HG03571 (cell line): ENCODE data around the gene ADAM12.

ENCODE experiments used
- ATAC-seq: cut with Tn5 transposase; IDR thresholded peaks from one replicate; pipeline ENCODE4 v1.9.1; 2021; ENCODE audit not compliant: unreplicated experiment

ADAM12 gene

GRCh38 chr10:126317751-126318150, 70.5 kb downstream of the ADAM12 start:
- ATAC-seq, result no peak

DNA sequence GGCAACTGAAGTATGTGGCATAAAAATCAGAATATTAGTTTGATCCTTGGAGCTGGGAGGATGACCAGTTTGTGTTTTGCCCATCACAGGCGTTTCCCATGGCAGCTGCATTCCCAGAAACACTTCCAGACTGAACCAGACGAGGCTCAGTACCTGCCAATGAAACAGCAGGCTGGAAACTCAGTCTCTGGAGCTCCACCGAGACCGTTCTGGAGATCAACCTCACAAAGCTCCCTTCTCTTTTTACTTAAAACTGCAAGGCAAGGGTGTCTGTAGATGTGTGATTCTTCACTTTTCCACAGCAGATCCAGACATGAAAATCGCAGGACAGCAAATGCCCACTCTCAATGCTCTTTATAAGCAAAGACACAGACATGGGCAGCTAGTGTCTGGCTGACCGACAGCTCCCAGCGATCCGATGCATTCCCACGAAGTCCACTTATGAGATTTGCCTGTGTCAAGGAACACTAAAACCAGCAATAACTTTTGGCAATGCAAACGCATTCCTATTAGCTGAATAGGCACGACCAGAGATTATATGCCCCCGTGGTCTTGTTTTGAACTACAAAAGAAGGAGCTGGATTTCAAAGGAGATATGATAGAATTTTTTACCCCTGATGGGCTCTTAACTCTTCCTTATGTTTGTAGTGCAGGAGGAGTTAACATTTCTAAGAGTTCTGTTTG, 72.6 kb downstream of the ADAM12 start:
- ATAC-seq, result no peak

- no peak for ATAC-seq
These were observed 73.3 kb downstream of the ADAM12 start for GRCh38 chr10:126314863-126315493.

- ATAC-seq, result no peak
These were observed 76.1 kb downstream of the ADAM12 start for GRCh38 chr10:126312167-126312566.

- ATAC-seq, result no peak
These were observed 78.9 kb downstream of the ADAM12 start for GRCh38 chr10:126309228-126309883.

DNA sequence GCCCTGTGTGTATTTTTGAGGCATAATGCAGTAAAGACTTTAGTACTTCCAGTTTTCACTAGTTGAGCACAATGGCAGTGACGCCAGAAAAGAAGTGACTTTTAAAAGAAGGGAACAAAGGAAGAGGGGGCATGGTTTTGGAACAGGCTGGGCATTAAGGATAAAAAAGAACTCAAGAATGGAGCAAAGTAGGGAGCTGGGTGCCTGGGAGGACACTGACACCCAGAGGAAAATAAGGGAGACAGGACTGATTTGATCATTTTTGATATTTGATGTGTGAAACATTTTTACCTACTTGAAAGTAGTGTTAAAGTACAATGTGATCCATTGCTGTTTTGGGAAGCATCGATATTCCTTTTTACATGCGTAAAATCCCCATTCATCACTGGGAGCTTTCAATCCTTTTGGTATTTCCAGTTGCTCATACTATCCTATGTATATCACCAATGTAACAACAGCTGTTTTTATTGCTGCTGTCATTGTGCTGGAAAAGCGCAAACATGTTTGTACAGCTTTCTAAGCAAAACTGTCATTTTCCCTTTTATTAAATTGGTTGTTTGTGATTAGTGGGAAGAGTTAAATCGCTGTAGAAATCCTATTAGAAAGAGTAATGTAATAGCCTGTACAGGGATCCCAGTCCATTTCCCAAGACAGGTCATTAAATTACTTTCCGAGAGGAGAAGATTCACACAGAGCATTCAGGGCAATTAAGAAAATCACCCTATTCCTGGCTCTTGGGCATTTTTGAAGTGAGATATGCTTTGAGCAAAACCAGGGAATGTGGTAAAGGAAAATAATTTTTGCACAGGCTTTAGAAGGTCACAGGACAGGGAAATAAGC, 85.2 kb downstream of the ADAM12 start:
- no peak for ATAC-seq

- no peak for ATAC-seq
These were observed 85.9 kb downstream of the ADAM12 start for GRCh38 chr10:126302476-126302756.

DNA sequence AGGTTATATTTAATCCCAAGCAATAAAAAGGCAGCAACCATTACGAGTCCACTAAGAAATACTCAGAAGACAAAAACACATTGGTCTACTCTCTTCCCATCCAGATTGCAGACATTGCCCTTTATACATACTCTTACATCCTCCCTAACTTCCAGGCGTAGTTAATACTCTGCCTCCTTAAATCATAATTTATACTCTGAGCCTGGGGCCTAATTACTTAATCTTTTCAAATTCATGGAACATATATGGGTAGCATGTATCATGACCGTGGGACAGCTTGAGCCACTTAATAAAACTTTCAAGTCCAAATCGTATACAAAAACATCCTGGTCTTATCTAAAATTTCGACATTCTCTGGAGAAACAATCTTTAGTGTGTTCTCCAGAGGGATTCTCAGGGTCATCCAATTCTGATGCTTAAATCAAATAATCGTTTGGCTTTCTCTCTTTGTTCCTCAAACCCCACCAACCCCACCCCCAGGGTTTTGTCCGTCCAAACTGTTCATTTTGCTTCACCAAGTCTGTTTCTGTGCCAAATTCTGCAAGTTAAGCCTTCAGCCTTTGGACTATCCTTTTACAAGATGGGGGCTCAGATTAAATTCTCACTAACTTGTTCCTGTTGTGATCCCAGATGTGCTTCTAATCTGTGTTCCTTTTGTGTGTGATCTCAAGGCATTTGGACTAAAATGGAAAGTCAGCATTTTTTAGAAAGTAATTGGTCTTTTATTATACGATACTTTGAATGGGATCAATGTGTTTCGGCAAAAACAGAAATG, 86.4 kb downstream of the ADAM12 start:
- ATAC-seq, result no peak

- no peak for ATAC-seq
These were observed 93.8 kb downstream of the ADAM12 start for GRCh38 chr10:126294451-126294850.

DNA sequence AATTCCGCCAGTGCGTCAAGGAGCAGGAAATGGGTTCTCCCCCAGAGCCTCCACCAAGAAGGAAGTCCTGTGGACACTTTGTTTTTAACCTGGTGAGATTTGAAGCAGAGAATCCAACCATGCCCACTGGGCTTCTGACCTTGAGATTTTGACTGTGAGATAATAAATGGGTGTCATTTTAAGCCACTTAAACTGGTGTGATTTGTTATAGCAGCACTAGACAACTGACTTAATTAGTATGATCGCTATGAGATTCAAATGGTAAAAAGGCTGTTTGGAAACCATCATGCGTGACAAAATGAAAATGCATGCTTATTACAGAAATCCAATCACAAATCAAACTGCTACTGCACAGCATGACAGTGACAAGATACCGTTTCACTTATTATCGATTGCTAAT, 98.0 kb downstream of the ADAM12 start:
- ATAC-seq, result no peak

DNA sequence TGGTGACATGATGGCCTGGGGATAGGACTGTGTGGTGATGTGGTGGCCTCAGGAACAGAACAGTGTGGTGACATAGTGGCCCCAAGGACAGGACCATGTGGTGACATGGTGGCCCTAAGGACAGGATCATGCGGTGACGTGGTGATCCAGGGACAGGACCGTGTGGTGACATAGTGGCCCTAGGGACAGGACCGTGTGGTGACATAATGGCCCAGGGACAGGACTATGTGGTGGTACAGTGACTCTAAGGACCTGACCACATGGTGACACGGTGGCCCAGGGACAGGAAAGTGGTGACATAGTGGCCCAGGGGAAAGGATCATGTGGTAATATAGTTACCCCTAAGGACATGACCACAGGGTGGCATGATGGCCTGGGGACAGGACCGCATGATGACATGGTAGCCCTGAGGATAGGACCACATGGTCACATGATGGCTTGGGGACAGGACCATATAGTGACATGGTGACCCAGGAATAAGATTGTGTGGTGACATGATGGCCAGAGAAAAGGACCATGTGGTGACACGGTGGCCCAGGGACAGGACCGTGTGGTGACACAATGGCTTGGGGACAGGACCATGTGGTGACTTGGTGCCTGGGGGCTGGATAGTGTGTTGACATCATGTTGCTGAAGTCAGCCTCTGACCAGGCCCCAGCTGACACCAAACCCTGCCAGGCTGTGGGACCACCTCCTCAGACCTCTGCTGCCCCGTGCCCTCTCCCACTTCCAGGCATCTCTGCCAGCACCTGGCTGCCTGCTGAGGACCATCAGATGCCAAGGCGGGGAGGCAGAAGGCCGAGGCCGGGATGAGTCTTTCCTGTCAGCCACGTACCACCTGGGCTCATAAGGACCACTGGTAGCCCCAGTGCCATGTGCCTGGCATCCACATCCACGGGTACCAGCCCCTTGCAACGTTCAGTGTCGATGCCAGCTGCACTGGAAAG, 99.5 kb downstream of the ADAM12 start:
- ATAC-seq, result no peak

- no peak for ATAC-seq
These were observed 102.0 kb downstream of the ADAM12 start for GRCh38 chr10:126286256-126286780.

DNA sequence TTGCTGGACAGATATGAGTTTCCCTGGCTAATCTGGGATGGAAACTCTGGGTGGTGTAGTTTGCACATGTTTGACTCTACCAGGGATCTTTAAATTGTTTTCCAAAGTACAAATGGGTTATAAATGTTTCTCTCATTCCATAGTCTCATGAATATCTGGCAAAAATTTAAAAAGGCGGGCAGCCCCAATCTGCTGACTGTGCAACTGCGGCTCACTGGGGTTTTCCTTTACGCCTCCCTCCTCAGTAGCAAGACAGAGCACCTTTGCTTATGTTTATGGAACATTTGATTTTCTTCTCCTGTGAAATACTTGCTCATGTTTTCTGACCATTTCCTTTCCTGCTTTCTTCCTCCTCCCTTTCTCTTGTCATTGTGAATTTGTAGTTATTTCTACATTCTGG, 105.0 kb downstream of the ADAM12 start:
- no peak for ATAC-seq

- no peak for ATAC-seq
These were observed 109.4 kb downstream of the ADAM12 start for GRCh38 chr10:126278851-126279250.

DNA sequence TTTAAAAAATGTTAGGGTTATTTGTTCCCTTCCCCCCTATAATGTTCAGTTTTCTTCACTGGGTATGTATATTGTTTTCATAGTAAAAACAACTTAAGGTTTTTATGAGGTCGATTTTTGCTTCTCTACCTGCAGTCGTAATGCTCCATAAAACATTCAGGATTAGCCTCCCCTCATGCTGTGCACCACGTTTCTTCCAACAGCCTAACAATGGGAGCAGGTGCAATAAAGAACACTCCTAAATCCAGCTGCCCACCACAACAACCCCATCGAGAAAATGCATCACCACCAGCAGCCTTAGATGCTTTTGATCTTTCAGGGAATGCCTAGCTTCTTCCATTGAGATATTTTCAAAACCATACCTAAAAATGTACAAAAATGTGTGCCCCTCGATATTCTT, 111.1 kb downstream of the ADAM12 start:
- ATAC-seq, result no peak

GRCh38 chr10:126272526-126272925, 115.8 kb downstream of the ADAM12 start:
- ATAC-seq, result no peak

DNA sequence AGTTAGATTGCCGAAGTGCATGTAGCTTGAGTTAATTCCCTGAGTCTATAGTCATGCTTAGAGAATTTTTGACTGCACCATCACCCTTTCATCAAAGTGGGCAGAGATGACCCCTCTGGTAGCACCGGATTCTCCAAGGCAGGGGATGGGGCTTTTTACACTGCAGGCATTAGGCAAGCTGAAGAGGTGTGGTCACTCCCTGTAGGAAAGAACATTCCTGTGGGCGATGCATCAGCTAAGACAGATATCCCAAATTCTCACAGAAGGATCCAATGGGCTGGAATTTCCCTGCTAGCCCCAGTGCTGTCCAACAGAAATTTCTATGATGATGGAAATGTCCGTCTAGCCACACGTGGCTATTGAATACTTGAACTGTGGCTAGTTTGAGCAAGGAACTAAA, 118.2 kb downstream of the ADAM12 start:
- no peak for ATAC-seq

DNA sequence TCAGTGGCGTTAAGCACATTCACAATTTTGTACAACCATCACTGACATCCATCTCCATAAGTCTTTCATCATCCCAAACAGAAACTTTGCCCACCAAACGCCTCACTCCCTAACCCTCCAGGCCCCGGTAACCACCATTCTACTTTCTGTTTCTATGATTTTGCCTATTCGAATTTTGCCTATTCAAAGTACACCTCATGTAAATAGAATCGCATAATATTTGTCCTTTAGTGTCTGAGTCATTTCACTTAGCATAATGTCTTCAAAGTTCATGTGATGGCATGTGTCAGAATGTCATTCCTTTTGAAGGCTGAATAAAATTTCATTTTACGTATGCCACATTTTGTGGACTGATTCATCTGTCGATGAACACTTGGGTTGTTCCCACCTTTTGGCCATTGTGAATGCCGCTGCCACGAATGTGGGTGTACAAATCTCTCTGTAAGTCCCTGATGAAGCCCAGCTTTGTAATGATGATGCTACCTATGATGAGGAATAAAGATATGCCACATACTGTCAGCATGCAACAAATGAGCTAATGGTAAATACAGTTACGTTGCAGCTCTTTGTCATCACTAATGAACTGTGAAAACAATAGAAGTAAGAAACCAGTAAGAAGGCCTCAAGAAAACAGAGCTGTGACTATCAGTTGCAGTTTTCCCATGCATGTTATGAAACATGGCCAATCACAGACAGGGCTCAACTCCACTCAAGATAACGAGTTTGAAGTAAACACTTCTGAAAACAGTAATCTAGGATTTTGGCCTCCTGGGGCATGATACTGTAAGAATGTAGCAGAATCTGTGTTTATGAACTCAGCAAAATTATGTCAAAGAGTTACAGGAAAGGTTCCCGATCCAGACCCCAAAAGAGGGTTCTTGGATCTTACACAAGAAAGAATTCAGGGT, 120.0 kb downstream of the ADAM12 start:
- ATAC-seq, result no peak
